Vagina (tissue), 2 donors: ENCODE data around the gene TAS1R3. TPM values are rescaled to one million over a fixed set of nuclear protein-coding genes. Genes with fewer than 3 reads are reported as not detected.
"Not testable (repeated sequence)": the region's sequence is repeated elsewhere in the genome, so short reads cannot be mapped to it uniquely, and the experiment has no call there.

Experiments used
- DNase-seq, 2 donors: peaks; one replicate each; pipeline ENCODE4 v3.0.0-alpha.2; 2017; ENCODE audit errors: extremely low spot score in 2 of 2
- H3K27ac ChIP-seq: fragments of 200-600 bp; sonication (generic); one replicate; pipeline ENCODE4 v1.5.1; 2019
- H3K27me3 ChIP-seq: fragments of 200-600 bp; sonication (generic); one replicate; pipeline ENCODE4 v1.5.1; 2019
- H3K36me3 ChIP-seq, 2 donors: fragments of 200-600 bp; sonication (generic); one replicate each; pipeline ENCODE4 v1.5.1; 2017 to 2019
- H3K4me1 ChIP-seq: fragments of 200-600 bp; sonication (generic); one replicate; pipeline ENCODE4 v1.5.1; 2019
- H3K4me3 ChIP-seq, 2 donors: fragments of 200-600 bp; sonication (generic); 1 replicate in 1 of 2; 2 replicates in 1 of 2; pipeline ENCODE4 v1.5.1; 2016 to 2019
- H3K9me3 ChIP-seq: fragments of 200-600 bp; sonication (generic); one replicate; pipeline ENCODE4 v1.5.1; 2019
- CTCF ChIP-seq, 3 experiments: fragments of 450-650 bp in 2 of 3; fragments of 200-600 bp in 1 of 3; sonication (generic) in 1 of 3; IDR thresholded peaks; one replicate each; pipeline ENCODE4 v1.5.1; 2017 to 2019; ENCODE audit warnings: antibody characterized with exemption in 3 of 3, mild to moderate bottlenecking in 2 of 3, moderate library complexity in 2 of 3
- POLR2A ChIP-seq, 2 donors: fragments of 450-650 bp; IDR thresholded peaks; one replicate each; pipeline ENCODE4 v1.6.1; 2017; ENCODE audit warnings: antibody characterized with exemption in 2 of 2, mild to moderate bottlenecking in 2 of 2, moderate library complexity in 2 of 2
- POLR2AphosphoS5 ChIP-seq, 2 donors: sonication (generic); formaldehyde crosslinking; IDR thresholded peaks; one replicate each; pipeline ENCODE4 v1.9.0; 2017; ENCODE audit warnings: antibody characterized with exemption in 2 of 2, mild to moderate bottlenecking in 2 of 2, low read depth in 1 of 2; ENCODE audit not compliant: insufficient read depth in 1 of 2
- intact Hi-C: fragments of 100-400 bp; cut with DNase I; formaldehyde crosslinking; loops from one replicate; pipeline ENCODE4 v1.15.1; 2023
- total RNA-seq: library from RNA; depleted of rRNA; stranded (reverse); fragments of >200 nt; gene quantifications from one replicate; pipeline ENCODE4 v1.2.3, GENCODE V29; 2016

TAS1R3 gene
- total RNA-seq, 1 donor from 2014 or later = 0.74 TPM

DNA sequence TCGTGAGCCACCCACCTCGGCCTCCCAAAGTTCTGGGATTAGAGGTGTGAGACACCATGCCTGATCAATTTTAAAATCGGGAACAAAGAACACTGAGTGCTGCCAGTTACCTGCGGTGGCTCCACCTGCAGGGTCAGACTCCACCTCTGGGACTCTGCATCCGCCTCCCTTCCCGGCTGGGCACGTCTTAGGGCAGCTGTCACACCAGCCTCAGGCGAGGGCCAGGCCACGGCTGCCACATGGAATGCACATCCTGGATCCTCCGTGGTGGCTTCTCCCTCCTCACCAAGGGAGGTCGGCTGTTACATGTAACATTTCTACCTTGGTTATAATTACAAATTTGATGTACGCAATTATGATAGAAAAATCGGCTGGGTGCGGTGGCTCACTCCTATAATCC lies 33.2 kb downstream of the TAS1R3 start:
- no peak for TF ChIP-seq POLR2AphosphoS5 (IDR thresholded peaks at IDR 0.05; ENCODE audit: insufficient read depth in 1 of 2, low read depth in 1 of 2)
- TF ChIP-seq CTCF (IDR thresholded peaks at IDR 0.05) = no peak
- no peak for TF ChIP-seq POLR2A (IDR thresholded peaks at IDR 0.05)
- intact Hi-C loops = no loop called here
- no peaks in the 10 kb centered on the region for H3K9me3 ChIP-seq
- H3K4me1 ChIP-seq = peaks cover 33% of the 10 kb centered on the region
- H3K27me3 ChIP-seq = no peaks in the 10 kb centered on the region
- no peaks in the 10 kb centered on the region for H3K36me3 ChIP-seq
- H3K4me3 ChIP-seq = no peak overlapping the region
- no peak overlapping the region for H3K27ac ChIP-seq
- DNase-seq = no peak

- Histone ChIP-seq H3K27me3 (no peaks in the 10 kb centered on the region), H3K36me3 (no peaks in the 10 kb centered on the region), H3K4me1 (peaks cover 15% of the 10 kb centered on the region), H3K27ac (no peak overlapping the region), H3K9me3 (no peaks in the 10 kb centered on the region), H3K4me3 (no peak overlapping the region)
- DNase-seq = no peak
- no peak for TF ChIP-seq POLR2AphosphoS5 (IDR thresholded peaks at IDR 0.05; ENCODE audit: insufficient read depth in 1 of 2, low read depth in 1 of 2)
- intact Hi-C loops = no loop called here
These were observed 35.0 kb downstream of the TAS1R3 start for GRCh38 chr1:1365875-1366698.

DNA sequence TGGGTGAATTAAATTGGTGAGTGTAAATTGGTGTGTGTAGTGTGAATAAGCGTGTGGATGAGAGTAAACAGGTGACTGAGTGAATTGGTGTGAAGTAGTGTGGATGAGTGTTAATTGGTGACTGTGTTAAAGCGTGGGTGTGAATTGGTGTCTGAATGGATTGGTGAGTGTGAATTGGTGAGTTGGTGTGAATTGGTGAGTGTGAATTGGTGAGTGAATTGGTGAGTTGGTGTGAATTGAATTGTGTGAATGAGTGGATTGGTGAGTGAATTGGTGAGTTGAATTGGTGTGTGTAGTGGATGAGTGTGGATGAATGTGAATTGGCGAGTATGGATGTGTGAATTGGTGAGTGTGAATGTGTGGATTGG lies 35.6 kb downstream of the TAS1R3 start:
- intact Hi-C loops = no loop called here
- no peak for DNase-seq
- no peak overlapping the region for H3K4me3 ChIP-seq
- no peaks in the 10 kb centered on the region for H3K9me3 ChIP-seq
- H3K4me1 ChIP-seq = peaks cover 14% of the 10 kb centered on the region
- no peak for TF ChIP-seq CTCF (IDR thresholded peaks at IDR 0.05)
- TF ChIP-seq POLR2A (IDR thresholded peaks at IDR 0.05) = no peak
- TF ChIP-seq POLR2AphosphoS5 (IDR thresholded peaks at IDR 0.05; ENCODE audit: insufficient read depth in 1 of 2, low read depth in 1 of 2) = no peak
- no peak overlapping the region for H3K27ac ChIP-seq
- H3K36me3 ChIP-seq = no peaks in the 10 kb centered on the region
- no peaks in the 10 kb centered on the region for H3K27me3 ChIP-seq

GRCh38 chr1:1367315-1367714 lies 36.2 kb downstream of the TAS1R3 start:
- H3K27ac ChIP-seq = no peak overlapping the region
- DNase-seq = no peak
- TF ChIP-seq CTCF (IDR thresholded peaks at IDR 0.05) = no peak
- TF ChIP-seq POLR2AphosphoS5 (IDR thresholded peaks at IDR 0.05; ENCODE audit: insufficient read depth in 1 of 2, low read depth in 1 of 2) = no peak
- no peak for TF ChIP-seq POLR2A (IDR thresholded peaks at IDR 0.05)
- intact Hi-C loops = no loop called here
- peaks cover 14% of the 10 kb centered on the region for H3K4me1 ChIP-seq
- H3K27me3 ChIP-seq = no peaks in the 10 kb centered on the region
- H3K36me3 ChIP-seq = no peaks in the 10 kb centered on the region
- no peaks in the 10 kb centered on the region for H3K9me3 ChIP-seq
- no peak overlapping the region for H3K4me3 ChIP-seq

- H3K27me3 ChIP-seq = not testable (repeated sequence)
- H3K4me1 ChIP-seq = peaks cover 31% of the 10 kb centered on the region
These were observed 39.0 kb downstream of the TAS1R3 start for GRCh38 chr1:1370094-1370493.

GRCh38 chr1:1370771-1371300 lies 39.8 kb downstream of the TAS1R3 start:
- H3K27me3 ChIP-seq = no peaks in the 10 kb centered on the region
- H3K4me3 ChIP-seq = no peak overlapping the region
- no peak overlapping the region for H3K27ac ChIP-seq
- H3K4me1 ChIP-seq = peaks cover 34% of the 10 kb centered on the region
- peaks cover 0 to 9% of the 10 kb centered on the region in 2 donors for H3K36me3 ChIP-seq
- TF ChIP-seq POLR2A (IDR thresholded peaks at IDR 0.05) (no peak), CTCF (IDR thresholded peaks at IDR 0.05) (no peak), POLR2AphosphoS5 (IDR thresholded peaks at IDR 0.05; ENCODE audit: insufficient read depth in 1 of 2, low read depth in 1 of 2) (no peak)
- no peaks in the 10 kb centered on the region for H3K9me3 ChIP-seq
- DNase-seq = no peak
- intact Hi-C loops = no loop called here

More at GRCh38 chr1:1370094-1370493, 39.0 kb downstream of the TAS1R3 start:
- DNase-seq, H3K9me3 ChIP-seq, H3K4me3 ChIP-seq, intact Hi-C loops, H3K36me3 ChIP-seq, H3K27ac ChIP-seq: not testable (repeated sequence)
